ENCODE measurements around the gene TSPAN4. TPM values are rescaled to one million over a fixed set of nuclear protein-coding genes. Genes with fewer than 3 reads are reported as not detected.

The TSPAN4 gene
- total and polyA plus RNA-seq, 10 of the 15 experiments (the other 5 are each of a cell fraction or from before 2014, with no cell fraction given), result 0.37 to 14.0 (median 8.5) TPM; not detected in 1

DNA sequence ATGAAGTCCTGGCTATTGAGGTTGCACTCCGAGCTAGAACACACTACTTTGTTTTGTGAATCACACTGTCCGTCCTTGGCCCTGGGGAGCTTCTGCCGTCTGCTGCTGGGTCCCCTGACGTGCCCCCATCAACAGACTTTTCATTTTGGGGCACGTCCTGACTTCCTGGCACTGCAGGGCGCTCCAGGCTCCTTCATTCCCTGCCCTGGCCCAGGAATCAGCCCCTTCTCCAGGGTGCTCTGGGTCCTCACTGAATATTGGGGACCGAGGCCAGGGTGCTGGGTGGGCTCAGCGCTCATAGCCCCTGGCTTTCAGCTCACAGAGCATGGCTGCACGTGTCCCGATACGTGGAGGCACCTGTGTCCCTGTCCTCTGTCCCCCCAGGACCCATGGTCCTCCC lies 22.2 kb downstream of the TSPAN4 start:
- H3K4me3 ChIP-seq, result no peak overlapping the region
- H3K9me3 ChIP-seq (replicated peaks; ENCODE audit: control insufficient read depth, insufficient read depth, low read length), result no peaks in the 10 kb centered on the region
- H4K20me1 ChIP-seq (ENCODE audit: control insufficient read depth, insufficient read depth), result no peaks in the 10 kb centered on the region
- RAD21 ChIA-PET (ENCODE audit: unreplicated experiment), result no interaction called here
- CTCF ChIA-PET, result no interaction called here
- no peak overlapping the region for H3K27ac ChIP-seq (ENCODE audit: control insufficient read depth, insufficient read depth)
- in situ Hi-C loops (cut with MboI), result no loop called here
- ATAC-seq, result no peak
- no peak overlapping the region for H3K4me2 ChIP-seq (ENCODE audit: control insufficient read depth, insufficient read depth)
- intact Hi-C loops (cut with micrococcal nuclease; ENCODE audit: unreplicated experiment), result no loop called here
- no peaks in the 10 kb centered on the region for H3K27me3 ChIP-seq (replicated peaks in 1 of 2; ENCODE audit: control insufficient read depth in 2 of 2, insufficient read depth in 2 of 2, low read length in 1 of 2)
- no peak overlapping the region for H3K9ac ChIP-seq (ENCODE audit: control insufficient read depth, insufficient read depth, low read length)
- H3K4me1 ChIP-seq (ENCODE audit: control insufficient read depth, insufficient read depth, low read length), result no peaks in the 10 kb centered on the region
- no peak for DNase-seq (ENCODE audit: low read depth, low spot score)
- H2AFZ ChIP-seq (ENCODE audit: control insufficient read depth, low read depth, low read length), result no peak overlapping the region
- TF ChIP-seq, protein P1, sequence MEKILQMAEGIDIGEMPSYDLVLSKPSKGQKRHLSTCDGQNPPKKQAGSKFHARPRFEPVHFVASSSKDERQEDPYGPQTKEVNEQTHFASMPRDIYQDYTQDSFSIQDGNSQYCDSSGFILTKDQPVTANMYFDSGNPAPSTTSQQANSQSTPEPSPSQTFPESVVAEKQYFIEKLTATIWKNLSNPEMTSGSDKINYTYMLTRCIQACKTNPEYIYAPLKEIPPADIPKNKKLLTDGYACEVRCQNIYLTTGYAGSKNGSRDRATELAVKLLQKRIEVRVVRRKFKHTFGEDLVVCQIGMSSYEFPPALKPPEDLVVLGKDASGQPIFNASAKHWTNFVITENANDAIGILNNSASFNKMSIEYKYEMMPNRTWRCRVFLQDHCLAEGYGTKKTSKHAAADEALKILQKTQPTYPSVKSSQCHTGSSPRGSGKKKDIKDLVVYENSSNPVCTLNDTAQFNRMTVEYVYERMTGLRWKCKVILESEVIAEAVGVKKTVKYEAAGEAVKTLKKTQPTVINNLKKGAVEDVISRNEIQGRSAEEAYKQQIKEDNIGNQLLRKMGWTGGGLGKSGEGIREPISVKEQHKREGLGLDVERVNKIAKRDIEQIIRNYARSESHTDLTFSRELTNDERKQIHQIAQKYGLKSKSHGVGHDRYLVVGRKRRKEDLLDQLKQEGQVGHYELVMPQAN (conservative IDR thresholded peaks at IDR 0.05), result no peak
- TF ChIP-seq KAT2A (conservative IDR thresholded peaks at IDR 0.05; ENCODE audit: control insufficient read depth, low read depth, low read length) (no peak), FOXK2 (IDR thresholded peaks at IDR 0.05) (no peak), SREBF1 (IDR thresholded peaks at IDR 0.05; ENCODE audit: low read length) (no peak), TAF1 (IDR thresholded peaks at IDR 0.05; ENCODE audit: borderline replicate concordance, low read depth, low read length) (no peak), MTA3 (IDR thresholded peaks at IDR 0.05; ENCODE audit: borderline replicate concordance, low read length) (no peak), ETV6 (conservative IDR thresholded peaks at IDR 0.05 in 1 of 2, IDR thresholded peaks at IDR 0.05 in 1 of 2; ENCODE audit: borderline replicate concordance in 1 of 2, low read depth in 1 of 2) (no peak), STAT3 (IDR thresholded peaks at IDR 0.05; ENCODE audit: low read depth, low read length) (no peak), NFYA (IDR thresholded peaks at IDR 0.05; ENCODE audit: borderline replicate concordance, low read depth, low read length) (no peak)
- TF ChIP-seq, protein P2, sequence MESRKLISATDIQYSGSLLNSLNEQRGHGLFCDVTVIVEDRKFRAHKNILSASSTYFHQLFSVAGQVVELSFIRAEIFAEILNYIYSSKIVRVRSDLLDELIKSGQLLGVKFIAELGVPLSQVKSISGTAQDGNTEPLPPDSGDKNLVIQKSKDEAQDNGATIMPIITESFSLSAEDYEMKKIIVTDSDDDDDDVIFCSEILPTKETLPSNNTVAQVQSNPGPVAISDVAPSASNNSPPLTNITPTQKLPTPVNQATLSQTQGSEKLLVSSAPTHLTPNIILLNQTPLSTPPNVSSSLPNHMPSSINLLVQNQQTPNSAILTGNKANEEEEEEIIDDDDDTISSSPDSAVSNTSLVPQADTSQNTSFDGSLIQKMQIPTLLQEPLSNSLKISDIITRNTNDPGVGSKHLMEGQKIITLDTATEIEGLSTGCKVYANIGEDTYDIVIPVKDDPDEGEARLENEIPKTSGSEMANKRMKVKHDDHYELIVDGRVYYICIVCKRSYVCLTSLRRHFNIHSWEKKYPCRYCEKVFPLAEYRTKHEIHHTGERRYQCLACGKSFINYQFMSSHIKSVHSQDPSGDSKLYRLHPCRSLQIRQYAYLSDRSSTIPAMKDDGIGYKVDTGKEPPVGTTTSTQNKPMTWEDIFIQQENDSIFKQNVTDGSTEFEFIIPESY (IDR thresholded peaks at IDR 0.05), result no peak
- TF ChIP-seq, protein P3, sequence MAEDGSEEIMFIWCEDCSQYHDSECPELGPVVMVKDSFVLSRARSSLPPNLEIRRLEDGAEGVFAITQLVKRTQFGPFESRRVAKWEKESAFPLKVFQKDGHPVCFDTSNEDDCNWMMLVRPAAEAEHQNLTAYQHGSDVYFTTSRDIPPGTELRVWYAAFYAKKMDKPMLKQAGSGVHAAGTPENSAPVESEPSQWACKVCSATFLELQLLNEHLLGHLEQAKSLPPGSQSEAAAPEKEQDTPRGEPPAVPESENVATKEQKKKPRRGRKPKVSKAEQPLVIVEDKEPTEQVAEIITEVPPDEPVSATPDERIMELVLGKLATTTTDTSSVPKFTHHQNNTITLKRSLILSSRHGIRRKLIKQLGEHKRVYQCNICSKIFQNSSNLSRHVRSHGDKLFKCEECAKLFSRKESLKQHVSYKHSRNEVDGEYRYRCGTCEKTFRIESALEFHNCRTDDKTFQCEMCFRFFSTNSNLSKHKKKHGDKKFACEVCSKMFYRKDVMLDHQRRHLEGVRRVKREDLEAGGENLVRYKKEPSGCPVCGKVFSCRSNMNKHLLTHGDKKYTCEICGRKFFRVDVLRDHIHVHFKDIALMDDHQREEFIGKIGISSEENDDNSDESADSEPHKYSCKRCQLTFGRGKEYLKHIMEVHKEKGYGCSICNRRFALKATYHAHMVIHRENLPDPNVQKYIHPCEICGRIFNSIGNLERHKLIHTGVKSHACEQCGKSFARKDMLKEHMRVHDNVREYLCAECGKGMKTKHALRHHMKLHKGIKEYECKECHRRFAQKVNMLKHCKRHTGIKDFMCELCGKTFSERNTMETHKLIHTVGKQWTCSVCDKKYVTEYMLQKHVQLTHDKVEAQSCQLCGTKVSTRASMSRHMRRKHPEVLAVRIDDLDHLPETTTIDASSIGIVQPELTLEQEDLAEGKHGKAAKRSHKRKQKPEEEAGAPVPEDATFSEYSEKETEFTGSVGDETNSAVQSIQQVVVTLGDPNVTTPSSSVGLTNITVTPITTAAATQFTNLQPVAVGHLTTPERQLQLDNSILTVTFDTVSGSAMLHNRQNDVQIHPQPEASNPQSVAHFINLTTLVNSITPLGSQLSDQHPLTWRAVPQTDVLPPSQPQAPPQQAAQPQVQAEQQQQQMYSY (CRISPR knock-in tag; IDR thresholded peaks at IDR 0.05), result no peak
- no peak for FAIRE-seq
- H3K36me3 ChIP-seq (ENCODE audit: control insufficient read depth in 2 of 2, insufficient read depth in 2 of 2, low read length in 1 of 2), result no peaks in the 10 kb centered on the region
- POLR2A ChIA-PET, result no interaction called here
- 46% methylated on average over 9 of the region's 11 CpGs for WGBS (ENCODE audit: insufficient coverage, insufficient replicate concordance, low lambda C conversion rate, missing lambda C conversion rate)
- BruUV-seq (replicated peaks), result no TSS peak
- H3K79me2 ChIP-seq (ENCODE audit: control insufficient read depth, insufficient read depth, low read length), result no peaks in the 10 kb centered on the region
- SMC1A ChIA-PET (ENCODE audit: uncharacterized antibody, unreplicated experiment), result no interaction called here
